GM19455 (cell line): Measurements from ENCODE around the gene CD300H.

ENCODE experiments used
- ATAC-seq: cut with Tn5 transposase; IDR thresholded peaks from one replicate; pipeline ENCODE4 v1.9.1; 2021; ENCODE audit not compliant: unreplicated experiment

CD300H gene

DNA sequence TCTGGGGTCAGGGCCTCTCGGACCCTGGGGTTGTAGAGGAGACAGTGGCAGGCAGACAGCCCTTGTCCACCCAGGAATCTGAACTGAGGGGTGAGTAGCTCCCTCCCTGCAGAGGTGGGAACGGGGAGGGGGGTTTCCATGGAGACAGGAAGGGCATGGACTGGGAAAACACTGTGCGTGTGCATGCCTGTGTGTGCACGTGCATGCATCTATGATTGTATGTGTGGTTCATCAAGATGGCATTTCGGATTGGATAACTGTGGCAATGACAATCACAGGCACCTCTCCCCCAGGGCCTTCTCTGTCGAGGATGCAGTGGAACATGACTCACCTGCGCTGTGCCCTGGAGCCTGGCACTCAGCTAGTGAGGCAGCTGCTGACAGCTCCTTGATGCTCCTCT is 15.3 kb downstream of the CD300H start:
- ATAC-seq: no peak

DNA sequence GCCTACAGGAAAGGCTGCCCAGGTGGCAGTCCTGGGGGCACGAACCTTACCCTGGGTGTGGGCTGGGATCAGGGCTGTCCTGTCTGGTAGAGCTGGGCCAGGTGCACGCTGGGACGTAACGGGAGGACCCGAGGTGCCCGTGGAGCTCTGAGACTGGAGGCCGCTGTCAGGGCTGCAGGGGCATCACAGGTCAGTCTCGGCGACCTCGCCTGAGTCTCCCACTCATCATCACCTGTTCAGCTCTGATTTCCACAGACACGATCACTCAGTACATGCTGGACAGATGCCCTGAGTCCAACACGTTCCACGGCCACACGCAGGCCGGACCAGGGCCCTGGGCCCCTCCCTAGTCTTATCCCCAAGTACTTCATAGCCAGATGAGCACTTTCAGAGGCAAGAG is 16.7 kb downstream of the CD300H start:
- no peak for ATAC-seq

DNA sequence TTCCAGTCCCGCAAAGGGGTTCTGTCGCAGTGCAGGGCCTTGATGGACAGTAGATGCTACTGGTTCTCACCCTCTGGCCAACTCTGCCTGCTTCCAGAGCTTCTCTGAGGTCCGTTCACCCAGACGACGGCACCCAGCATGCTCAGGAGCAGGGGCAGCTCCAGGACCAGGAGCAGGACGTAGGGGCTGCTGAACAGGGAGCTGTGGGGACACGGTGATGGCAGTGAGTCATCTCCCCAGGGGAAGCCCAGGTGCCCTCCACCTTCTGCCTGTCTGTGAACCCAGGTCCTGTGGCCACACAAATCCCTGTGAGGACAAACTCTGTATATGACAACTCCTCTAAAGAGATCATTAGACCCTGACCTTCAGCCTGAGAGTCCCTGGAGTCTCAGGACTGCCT is 18.0 kb downstream of the CD300H start:
- no peak for ATAC-seq

DNA sequence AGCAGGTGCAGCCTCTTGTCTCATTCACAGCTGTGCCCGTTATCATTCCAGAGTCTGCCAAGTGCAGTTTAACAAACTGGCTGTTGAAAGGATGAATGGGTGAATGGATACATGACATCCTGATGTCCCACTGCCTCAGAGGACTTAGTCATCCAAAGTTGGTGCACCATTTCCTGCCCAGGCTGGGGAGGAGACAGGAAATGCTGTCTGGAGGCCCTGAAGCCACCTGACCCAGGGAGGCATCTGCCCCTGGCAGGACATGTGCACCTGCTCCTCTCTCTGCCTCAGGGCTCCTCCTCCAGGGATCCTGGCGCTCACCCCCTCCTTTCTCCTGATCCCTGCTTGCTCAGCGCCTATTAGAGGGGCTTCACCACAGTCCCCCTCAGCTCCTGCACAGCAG is 19.6 kb downstream of the CD300H start:
- no peak for ATAC-seq

DNA sequence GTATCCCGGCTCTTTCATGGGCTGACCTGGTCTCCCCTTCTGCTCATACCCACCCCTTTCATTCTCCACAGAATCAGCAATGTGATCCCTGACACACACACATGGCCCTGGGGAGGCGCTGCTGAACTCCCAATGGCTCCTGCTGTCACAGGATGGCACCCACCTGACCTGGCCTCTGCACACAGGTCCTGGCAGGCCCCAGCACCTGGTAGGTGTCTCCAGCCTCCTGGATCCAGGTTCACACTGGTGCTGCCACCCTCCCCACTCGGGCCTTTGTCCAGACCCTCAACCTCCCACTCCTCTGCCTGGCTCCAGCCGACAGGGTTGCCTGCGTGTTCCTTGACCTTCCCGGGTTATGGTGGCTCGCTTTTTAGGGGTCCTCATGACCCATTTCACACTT is 20.0 kb downstream of the CD300H start:
- no peak for ATAC-seq

DNA sequence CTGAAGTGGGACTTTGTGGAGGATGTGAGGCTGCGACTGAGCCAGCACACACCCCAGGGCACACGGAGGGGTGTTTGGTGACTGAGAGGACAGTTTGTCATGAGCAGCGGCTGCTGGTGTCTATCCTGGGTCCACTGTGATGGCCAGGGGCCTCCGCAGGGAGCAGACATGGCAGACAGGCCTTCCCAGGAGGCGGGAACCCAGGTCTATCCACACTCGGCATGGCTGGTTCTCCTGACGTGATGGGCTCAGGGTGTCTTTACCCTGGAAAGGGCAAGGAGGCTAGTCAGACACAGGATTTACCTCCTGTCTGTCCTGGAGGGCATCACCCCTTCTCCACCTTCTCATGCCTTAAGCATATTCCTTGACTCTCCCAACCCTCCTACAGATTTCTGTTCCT is 20.7 kb downstream of the CD300H start:
- ATAC-seq: no peak

DNA sequence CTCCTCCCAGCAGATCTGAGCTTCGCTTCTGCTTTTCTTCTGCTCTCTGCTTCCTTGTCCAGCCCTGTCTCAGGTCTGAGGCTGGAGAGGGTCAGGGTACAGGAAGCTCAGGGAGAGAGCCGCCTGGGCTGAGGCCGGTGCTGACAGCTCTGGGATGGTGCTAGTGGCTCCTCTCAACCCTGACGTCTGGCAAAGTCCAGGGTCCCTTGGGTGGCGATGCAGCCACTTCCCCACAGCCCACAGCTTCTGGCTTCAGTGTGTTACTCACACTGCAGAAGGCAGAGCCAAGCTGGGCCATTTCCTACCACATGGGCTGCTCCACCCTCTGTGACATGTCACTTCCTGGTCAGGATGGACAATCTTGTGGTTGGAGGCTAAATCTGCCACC is 21.5 kb downstream of the CD300H start, which contains the start of gene CD300C:
Gene CD300C, minus strand, starts transcription at position 273 of the 388 bp plus-strand sequence. CDS start 333 bp downstream, outside the sequence.
- no peak for ATAC-seq

DNA sequence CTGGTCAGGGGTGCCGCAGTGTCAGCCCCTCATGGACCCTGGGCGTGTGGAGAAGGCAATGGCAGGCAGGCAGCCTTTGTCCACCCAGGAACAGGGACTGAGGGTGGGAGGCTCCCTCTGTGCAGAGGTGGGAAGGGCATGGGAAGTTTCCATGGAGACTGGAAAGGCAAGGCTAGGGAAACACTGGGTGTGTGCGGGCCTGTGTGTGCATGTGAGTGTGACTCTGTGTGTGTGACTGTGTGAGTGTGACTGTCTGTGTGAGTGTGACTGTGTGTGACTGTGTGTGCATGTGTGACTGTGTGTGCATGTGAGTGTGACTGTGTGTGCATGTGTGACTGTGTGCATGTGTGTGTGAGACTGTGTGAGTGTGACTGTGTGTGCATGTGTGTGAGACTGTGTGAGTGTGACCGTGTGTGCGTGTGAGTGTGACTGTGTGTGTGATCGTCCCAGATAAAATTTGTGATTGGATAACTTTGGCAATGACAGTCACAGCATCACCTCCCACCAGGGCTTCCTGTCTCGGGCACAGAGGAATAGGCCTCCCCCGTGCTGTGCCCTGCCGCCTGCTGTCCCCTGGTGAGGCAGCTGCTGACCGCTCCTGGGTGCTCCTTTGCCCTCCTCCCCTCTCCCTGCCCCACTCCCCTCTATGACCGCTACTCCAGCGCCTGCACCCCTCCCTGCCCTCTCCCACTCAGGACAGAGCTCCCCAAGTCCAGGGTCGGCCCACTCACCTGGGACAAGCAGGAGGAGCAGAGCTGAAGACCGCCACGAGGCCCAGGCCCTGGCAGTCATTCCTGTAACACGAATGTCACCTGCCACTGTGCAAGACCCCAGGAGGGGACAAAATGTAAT is 22.1 kb downstream of the CD300H start:
- no peak for ATAC-seq

DNA sequence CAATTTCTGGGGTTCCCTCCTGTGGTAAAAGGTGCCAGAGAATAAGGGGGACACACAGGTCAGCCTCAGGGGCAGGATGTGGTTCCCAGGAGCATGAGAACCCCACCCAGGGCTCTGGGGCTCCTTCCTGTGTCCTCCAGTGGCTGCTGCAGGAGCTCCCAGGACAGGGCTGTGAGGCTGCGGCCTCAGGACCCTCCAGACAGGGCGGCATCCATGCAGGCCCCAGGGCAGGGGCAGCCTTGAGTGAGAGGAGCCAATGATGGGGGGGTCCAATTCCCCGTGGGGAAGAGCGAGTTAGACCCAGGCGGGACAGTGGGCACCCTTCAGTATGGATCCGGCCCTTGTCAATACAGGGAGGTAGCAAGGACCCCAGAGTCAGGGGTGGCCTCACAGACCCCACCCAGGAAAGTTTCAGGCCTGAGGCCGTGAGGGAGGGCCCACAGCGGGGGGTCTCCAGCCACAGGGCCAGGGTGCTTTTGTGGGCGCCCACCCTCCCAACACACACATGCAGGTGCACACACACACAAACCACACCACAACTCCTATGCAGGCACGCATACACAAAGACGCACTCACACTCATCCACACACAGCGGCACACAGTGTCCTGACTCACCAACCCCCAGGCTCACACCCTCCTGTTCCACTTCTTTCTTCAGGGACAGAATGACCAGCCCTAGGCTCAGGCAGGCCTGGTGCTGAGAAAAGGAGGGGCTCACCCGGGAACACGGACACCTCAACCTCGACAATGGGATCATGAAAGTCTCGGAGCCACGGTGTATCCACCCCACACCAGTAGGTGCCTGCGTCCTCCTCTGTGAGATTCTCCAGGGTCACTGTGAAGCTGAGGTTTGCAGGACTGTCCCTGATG is 23.2 kb downstream of the CD300H start:
- ATAC-seq: no peak

DNA sequence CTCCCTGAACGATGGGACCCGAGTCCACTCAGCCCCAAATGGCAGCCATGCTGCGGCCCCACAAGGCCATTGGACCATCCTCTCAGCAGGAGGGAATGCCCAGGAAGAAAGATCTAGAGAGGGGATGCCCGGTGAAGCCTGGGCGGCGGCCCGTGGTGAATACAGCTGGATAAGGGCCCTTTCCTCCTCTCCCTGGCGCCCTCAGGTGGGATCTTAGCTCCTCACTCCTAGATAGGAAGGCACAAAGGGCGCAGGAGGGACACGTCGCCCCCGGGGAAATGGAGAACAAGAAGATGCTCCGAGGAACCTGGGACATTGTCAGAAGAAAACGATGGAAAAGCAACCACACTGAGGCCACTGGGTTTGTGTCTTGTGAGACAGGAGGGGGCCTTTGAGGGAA is 23.9 kb downstream of the CD300H start:
- no peak for ATAC-seq

DNA sequence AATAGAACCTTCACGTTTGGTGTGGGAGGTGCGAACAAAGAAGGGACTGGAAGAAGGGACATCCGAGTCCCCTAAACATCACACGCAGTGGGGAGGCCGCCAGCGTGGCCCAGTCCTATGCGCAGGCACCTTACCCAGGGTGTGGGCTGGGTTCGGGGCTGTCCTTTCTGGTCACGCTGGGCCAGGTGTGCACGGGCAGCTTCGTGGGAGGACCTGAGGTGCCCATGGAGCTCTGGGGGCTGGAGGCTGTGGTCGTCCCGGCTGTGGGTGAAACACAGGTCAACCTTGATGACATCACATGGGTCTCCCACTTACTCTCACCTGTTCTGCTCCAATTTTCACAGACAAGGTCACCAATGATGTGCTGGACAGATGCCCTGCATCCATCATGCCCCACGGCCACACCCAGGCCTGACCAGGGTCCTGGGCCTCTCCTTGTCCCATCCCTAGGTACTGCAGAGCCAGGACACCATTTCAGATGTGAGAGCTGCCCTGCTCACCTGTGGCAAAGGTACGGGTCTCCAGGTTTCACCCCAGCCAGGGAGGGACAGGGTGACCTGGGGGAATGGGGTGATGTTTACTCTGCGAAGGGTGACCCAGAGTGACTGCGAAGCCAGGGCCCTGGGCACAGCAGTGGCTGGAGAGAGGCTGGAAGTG is 24.5 kb downstream of the CD300H start:
- ATAC-seq: no peak

DNA sequence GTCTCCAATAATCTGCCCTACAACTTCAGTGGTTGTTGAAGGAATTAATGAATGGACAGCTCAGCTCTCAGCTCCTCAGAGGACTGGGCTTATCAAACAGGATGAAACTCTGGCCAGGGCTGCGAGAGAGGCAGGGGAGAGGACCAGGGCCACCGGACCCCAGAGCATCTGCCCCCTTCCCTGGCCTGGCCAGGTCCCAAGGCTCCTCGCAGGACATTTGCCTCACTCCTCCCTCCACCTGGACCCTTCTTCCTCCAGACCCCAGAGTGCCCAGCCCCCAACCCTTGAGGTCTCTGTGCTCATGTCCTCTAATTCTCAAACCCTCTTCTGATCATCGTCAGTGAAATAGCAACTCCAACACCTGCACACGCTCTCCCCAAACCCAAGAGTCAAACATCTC is 25.1 kb downstream of the CD300H start:
- ATAC-seq: no peak

DNA sequence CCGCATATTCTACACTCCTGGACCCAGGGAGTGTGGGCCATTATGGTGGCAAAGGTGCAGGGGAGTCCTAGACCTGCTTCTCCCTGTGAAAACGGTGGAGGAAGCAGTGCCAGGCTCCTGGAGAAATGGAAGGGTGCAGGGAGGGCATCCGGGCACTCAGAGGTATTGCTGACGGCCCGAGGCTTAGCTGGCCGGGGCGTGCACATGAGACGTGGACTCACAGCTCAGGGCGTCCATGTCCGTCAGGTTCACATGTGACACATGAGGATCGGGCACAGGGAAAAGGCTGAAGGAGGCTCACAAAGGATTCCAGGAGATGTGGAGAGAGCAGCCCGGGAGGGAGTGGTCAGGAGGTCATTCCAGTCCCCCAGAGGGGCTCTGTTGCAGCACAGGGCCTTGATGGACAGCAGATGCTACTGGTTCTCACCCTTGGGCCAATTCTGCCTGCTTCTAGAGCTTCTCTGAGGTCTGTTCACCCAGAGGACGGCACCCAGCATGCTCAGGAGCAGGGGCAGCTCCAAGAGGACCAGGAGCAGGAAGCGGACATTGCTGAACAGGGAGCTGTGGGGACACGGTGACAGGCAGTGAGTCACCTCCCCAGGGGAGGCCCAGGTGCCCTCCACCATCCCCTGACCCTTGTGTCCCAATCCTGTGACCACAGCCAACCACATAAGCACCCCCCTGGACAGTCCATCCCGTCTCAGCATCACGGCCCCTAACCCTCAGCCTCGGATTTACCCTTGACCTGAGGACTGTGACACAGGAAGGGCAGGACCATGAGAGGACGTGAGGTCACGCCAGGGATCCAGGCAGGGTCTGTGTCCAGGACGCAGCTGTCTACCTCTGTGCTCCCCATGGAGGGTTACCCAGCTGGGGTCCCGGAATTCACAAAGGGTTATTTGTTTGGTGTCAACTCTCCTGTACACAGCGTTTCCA is 25.9 kb downstream of the CD300H start:
- ATAC-seq: no peak

DNA sequence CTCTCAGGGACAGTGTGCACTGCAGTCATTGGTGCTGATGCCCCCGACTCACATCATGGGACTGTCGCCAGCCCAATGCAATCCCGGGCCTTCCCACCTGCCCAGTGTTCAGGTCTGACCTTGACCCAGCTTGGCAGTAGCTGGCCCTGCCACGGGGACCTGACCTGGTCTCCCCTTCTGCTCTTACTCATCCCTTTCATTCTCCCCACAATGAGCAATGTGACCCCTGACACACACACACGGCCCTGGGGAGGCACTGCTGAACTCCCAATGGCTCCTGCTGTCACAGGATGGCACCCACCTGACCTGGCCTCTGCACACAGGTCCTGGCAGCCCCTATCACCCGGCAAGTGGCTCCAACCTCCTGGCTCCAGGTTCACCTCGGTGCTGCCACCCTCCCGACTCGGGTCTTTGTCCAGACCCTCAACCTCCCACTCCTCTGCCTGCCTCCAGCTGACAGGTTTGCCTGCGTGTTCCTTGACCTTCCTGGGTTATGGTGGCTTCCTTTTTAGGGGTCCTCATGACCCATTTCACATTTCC is 28.0 kb downstream of the CD300H start:
- no peak for ATAC-seq

DNA sequence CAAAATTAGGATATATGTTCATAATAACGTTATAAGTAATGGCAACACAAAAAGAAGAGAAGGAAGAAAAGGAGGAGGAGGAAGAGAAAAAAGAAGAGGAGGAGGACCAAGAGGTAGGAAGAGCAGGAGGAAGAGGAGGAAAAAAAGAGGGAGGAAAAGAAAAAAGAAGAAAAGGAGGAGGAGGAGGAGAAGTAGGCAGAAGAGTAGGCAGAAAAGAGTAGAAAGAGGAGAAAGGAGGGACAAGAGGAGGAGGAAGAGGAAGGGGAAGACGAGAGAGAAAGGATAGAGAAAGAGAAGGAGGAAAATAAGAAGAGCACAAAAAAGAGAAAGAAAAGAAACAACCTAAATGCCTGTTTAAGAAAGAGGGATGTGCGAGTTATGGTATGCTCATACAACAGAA is 30.4 kb downstream of the CD300H start:
- ATAC-seq: no peak

DNA sequence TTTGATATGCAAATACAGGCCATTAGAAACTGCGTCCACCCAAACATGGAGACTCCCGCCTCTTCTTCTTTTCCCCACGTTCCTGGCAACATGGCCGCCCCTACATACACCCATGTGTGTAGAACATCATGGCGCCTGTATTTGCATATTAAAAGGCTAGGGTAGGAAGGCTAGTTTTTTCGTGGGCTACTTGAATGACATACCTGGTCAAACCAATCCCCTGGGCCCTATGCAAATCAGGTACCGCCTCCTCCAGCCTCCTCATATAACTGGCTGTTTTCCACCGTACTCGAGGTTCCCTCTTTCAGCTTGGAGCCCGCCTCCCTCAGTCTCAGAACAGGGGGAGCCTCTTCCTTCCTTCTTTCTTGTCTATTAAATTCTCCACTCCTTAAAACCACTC is 35.2 kb downstream of the CD300H start:
- ATAC-seq: no peak

DNA sequence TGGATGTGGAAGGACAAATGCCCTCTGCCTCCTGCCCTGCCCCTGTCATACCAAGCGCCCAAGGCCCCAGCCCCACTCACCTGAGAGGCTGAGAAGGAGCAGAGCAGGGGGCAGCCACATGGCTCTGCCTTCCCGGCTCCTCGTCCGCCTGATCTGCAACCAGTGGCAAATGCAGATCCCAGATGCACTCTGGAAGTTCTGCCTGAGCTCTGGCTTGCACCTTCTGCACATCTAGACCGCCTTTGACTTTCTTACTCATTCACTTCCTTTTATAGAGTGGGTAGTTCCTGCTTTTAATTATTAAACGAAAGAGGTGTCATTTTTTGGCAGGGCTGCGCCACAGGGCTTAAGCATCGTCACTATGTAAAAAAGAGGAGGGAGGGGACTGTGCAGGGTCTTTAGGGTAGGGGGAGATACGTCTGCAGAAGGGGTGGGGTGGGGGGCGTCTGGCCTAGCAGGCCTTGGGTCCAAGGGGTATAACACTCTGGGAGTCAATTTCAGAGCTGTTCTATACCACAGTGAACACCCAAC is 36.0 kb downstream of the CD300H start, which contains the start of gene CD300LB:
Gene CD300LB, minus strand, starts transcription at position 245 of the 531 bp plus-strand sequence. Its CDS starts 125 bp downstream, at position 120.
- ATAC-seq: no peak

DNA sequence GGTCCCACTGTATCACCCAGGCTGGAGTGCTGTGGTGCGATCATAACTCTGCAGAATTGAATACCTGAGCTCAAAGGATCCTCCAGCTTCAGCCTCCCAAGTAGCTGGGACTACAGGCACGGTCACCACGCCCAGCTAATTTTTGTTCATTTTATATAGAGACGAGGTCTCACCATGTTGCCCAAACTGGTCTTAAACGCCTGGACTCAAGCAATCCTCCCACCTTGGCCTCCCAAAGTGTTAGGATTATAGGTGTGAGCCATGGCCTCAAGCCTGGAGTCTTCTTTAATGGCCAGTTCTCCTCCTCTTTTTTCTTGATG is 36.5 kb downstream of the CD300H start:
- ATAC-seq: no peak

DNA sequence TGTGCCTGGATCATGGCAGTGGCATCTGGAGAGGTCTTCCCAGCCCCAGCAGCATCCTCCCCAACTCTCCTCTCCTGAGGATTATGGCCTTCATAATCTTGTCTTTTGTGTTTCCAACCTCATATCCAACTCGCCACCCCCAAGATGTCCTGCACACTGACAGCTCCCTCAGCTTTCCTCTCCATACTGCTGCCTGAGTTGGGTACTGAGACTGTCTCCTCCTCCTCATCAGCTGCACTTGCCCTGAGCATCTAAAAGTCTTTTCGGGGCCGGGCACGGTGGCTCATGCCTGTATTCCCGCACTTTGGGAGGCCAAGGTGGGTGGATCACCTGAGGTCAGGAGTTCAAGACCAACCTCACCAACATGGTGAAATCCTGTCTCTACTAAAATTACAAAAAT is 38.1 kb downstream of the CD300H start:
- ATAC-seq: no peak
